GM10248 (cell line): ENCODE data around the gene KRTAP11-1.

Experiments used
- CTCF ChIA-PET: fragments of 300-600 bp; sonication (Branson Sonifier 250); formaldehyde crosslinking; extraction: SDS; loops from one replicate; lab custom pipeline; 2021; ENCODE audit warnings: antibody characterized with exemption; lab: Yijun Ruan, JAX
- POLR2A ChIA-PET: fragments of 350-650 bp; sonication (Branson Sonifier 250); formaldehyde crosslinking; extraction: SDS; loops from one replicate; lab custom pipeline; 2020; ENCODE audit warnings: antibody characterized with exemption; lab: Yijun Ruan, JAX
- DNase-seq: peaks from one replicate; pipeline ENCODE4 v3.0.0; 2012; ENCODE audit errors: extremely low spot score
- CTCF ChIP-seq: IDR thresholded peaks from 2 replicates; pipeline ENCODE4 v1.5.1; 2012; ENCODE audit warnings: mild to moderate bottlenecking, low read depth; ENCODE audit errors: extremely low read depth, missing control alignments, control extremely low read depth

KRTAP11-1 gene

GRCh38 chr21:30880914-30881313 is 466 bp downstream of the KRTAP11-1 start:
- ChIA-PET POLR2A (no interaction called here), CTCF (interaction anchor here (1.2 to 1.8 kb wide), 3 partner anchors 9 to 15 kb away, joined by 3 to 9 read pairs (median 3); no protein-coding TSS in a partner anchor)
- no peak for DNase-seq
- TF ChIP-seq CTCF, result no peak

GRCh38 chr21:30874526-30874925 is 6.9 kb downstream of the KRTAP11-1 start:
- TF ChIP-seq CTCF, result no peak
- CTCF ChIA-PET, result interaction anchor here (1.2 to 1.3 kb wide), 2 partner anchors 13 to 20 kb away, joined by 3 read pairs; no protein-coding TSS in a partner anchor
- DNase-seq, result no peak
- POLR2A ChIA-PET, result no interaction called here

GRCh38 chr21:30847627-30848500 is 33.5 kb downstream of the KRTAP11-1 start:
- ChIA-PET POLR2A (no interaction called here), CTCF (interaction anchor here (1.4 to 2.7 kb wide), 3 partner anchors 9 to 15 kb away, joined by 4 to 7 read pairs (median 6); no protein-coding TSS in a partner anchor)
- DNase-seq, result no peak
- TF ChIP-seq CTCF, result no peak

- no peak for TF ChIP-seq CTCF
- POLR2A ChIA-PET, result no interaction called here
- CTCF ChIA-PET, result no interaction called here
- no peak for DNase-seq
Measured at GRCh38 chr21:30842990-30843389, 38.4 kb downstream of the KRTAP11-1 start.

- ChIA-PET POLR2A (no interaction called here), CTCF (interaction anchor here (1.1 kb wide), 1 partner anchor 10 kb away, joined by 3 read pairs; no protein-coding TSS in a partner anchor)
- DNase-seq, result peak; percentile 23
- TF ChIP-seq CTCF, result no peak
Measured at GRCh38 chr21:30839304-30839703, 42.1 kb downstream of the KRTAP11-1 start.

- ChIA-PET CTCF (interaction anchor here (1.5 kb wide), 1 partner anchor 12 kb away, joined by 3 read pairs; no protein-coding TSS in a partner anchor), POLR2A (no interaction called here)
- no peak for TF ChIP-seq CTCF
- DNase-seq, result no peak
Measured at GRCh38 chr21:30838536-30838935, 42.8 kb downstream of the KRTAP11-1 start.
